Activated CD4-positive, CD25-positive, alpha-beta regulatory T cell (primary cell): Measurements from ENCODE around the gene RSPH6A.
"Not testable (repeated sequence)": the region's sequence is repeated elsewhere in the genome, so short reads cannot be mapped to it uniquely, and the experiment has no call there.

Source experiments
- DNase-seq, 4 experiments: peaks; one replicate each; lab custom pipeline; 2025; lab: John Stamatoyannopoulos, UW

The RSPH6A gene

GRCh38 chr19:45764945-45765701 lies 50.0 kb downstream of the RSPH6A start:
- no peak for DNase-seq

GRCh38 chr19:45764475-45764874 lies 50.6 kb downstream of the RSPH6A start:
- no peak for DNase-seq

- DNase-seq: no peak
Measured at GRCh38 chr19:45763691-45764294, 51.3 kb downstream of the RSPH6A start.

GRCh38 chr19:45762870-45763631 lies 52.1 kb downstream of the RSPH6A start:
- DNase-seq: no peak

GRCh38 chr19:45761714-45762113 lies 53.4 kb downstream of the RSPH6A start:
- no peak for DNase-seq

GRCh38 chr19:45758921-45759320 lies 56.2 kb downstream of the RSPH6A start:
- no peak for DNase-seq

- no peak for DNase-seq
Measured at GRCh38 chr19:45757695-45758094, 57.4 kb downstream of the RSPH6A start.

GRCh38 chr19:45754323-45754722 lies 60.8 kb downstream of the RSPH6A start:
- no peak for DNase-seq

- DNase-seq: no peak
Measured at GRCh38 chr19:45753548-45753947, 61.6 kb downstream of the RSPH6A start.

- no peak for DNase-seq
Measured at GRCh38 chr19:45752639-45753038, 62.5 kb downstream of the RSPH6A start.

- DNase-seq: not testable (repeated sequence)
Measured at GRCh38 chr19:45751483-45751882, 63.6 kb downstream of the RSPH6A start.

- no peak for DNase-seq
Measured at GRCh38 chr19:45747513-45747912, 67.6 kb downstream of the RSPH6A start.

- DNase-seq: no peak
Measured at GRCh38 chr19:45746866-45747265, 68.2 kb downstream of the RSPH6A start.
